ENCODE results near the gene FRAS1. TPM values are rescaled to one million over a fixed set of nuclear protein-coding genes. Genes with fewer than 3 reads are reported as not detected.
A peak's percentile ranks its signal among the peaks of the same experiment; 100 is the strongest.

The FRAS1 gene
- total RNA-seq, 1 donor from 2014 or later, result 28.4 TPM

- DNase-seq (ENCODE audit: low read depth), result peak; percentile 12
- no peaks in the 10 kb centered on the region for H3K36me3 ChIP-seq (ENCODE audit: control insufficient read depth, insufficient read depth, low read length)
- H3K27me3 ChIP-seq (ENCODE audit: control insufficient read depth, insufficient read depth, low read length), result no peaks in the 10 kb centered on the region
- H3K4me3 ChIP-seq (ENCODE audit: low read depth, low read length), result no peak overlapping the region
- TF ChIP-seq CTCF (IDR thresholded peaks at IDR 0.05; ENCODE audit: insufficient read depth, low read length, poor library complexity, severe bottlenecking), result peak; percentile 55
Observed at GRCh38 chr4:78517050-78517652, 460.0 kb downstream of the FRAS1 start.

- DNase-seq (ENCODE audit: low read depth), result no peak
- H3K36me3 ChIP-seq (ENCODE audit: control insufficient read depth, insufficient read depth, low read length), result no peaks in the 10 kb centered on the region
- TF ChIP-seq CTCF (IDR thresholded peaks at IDR 0.05; ENCODE audit: insufficient read depth, low read length, poor library complexity, severe bottlenecking), result no peak
- H3K4me3 ChIP-seq (ENCODE audit: low read depth, low read length), result no peak overlapping the region
- H3K27me3 ChIP-seq (ENCODE audit: control insufficient read depth, insufficient read depth, low read length), result no peaks in the 10 kb centered on the region
Observed at GRCh38 chr4:78518561-78518960, 461.4 kb downstream of the FRAS1 start.

GRCh38 chr4:78519962-78520361 lies 462.8 kb downstream of the FRAS1 start:
- DNase-seq (ENCODE audit: low read depth), result no peak
- H3K4me3 ChIP-seq (ENCODE audit: low read depth, low read length), result no peak overlapping the region
- H3K27me3 ChIP-seq (ENCODE audit: control insufficient read depth, insufficient read depth, low read length), result no peaks in the 10 kb centered on the region
- TF ChIP-seq CTCF (IDR thresholded peaks at IDR 0.05; ENCODE audit: insufficient read depth, low read length, poor library complexity, severe bottlenecking), result no peak
- no peaks in the 10 kb centered on the region for H3K36me3 ChIP-seq (ENCODE audit: control insufficient read depth, insufficient read depth, low read length)

GRCh38 chr4:78520808-78521226 lies 463.7 kb downstream of the FRAS1 start:
- H3K27me3 ChIP-seq (ENCODE audit: control insufficient read depth, insufficient read depth, low read length), result no peaks in the 10 kb centered on the region
- no peak for TF ChIP-seq CTCF (IDR thresholded peaks at IDR 0.05; ENCODE audit: insufficient read depth, low read length, poor library complexity, severe bottlenecking)
- H3K36me3 ChIP-seq (ENCODE audit: control insufficient read depth, insufficient read depth, low read length), result no peaks in the 10 kb centered on the region
- no peak for DNase-seq (ENCODE audit: low read depth)
- no peak overlapping the region for H3K4me3 ChIP-seq (ENCODE audit: low read depth, low read length)

GRCh38 chr4:78524009-78524408 lies 466.9 kb downstream of the FRAS1 start:
- no peak for TF ChIP-seq CTCF (IDR thresholded peaks at IDR 0.05; ENCODE audit: insufficient read depth, low read length, poor library complexity, severe bottlenecking)
- Histone ChIP-seq H3K27me3 (ENCODE audit: control insufficient read depth, insufficient read depth, low read length) (no peaks in the 10 kb centered on the region), H3K36me3 (ENCODE audit: control insufficient read depth, insufficient read depth, low read length) (no peaks in the 10 kb centered on the region), H3K4me3 (ENCODE audit: low read depth, low read length) (no peak overlapping the region)
- no peak for DNase-seq (ENCODE audit: low read depth)

GRCh38 chr4:78525559-78525958 lies 468.4 kb downstream of the FRAS1 start:
- no peak for TF ChIP-seq CTCF (IDR thresholded peaks at IDR 0.05; ENCODE audit: insufficient read depth, low read length, poor library complexity, severe bottlenecking)
- H3K27me3 ChIP-seq (ENCODE audit: control insufficient read depth, insufficient read depth, low read length), result no peaks in the 10 kb centered on the region
- H3K4me3 ChIP-seq (ENCODE audit: low read depth, low read length), result no peak overlapping the region
- DNase-seq (ENCODE audit: low read depth), result no peak
- H3K36me3 ChIP-seq (ENCODE audit: control insufficient read depth, insufficient read depth, low read length), result no peaks in the 10 kb centered on the region
